Epithelial cell of proximal tubule (primary cell): Measurements from ENCODE around the gene P2RY2. TPM values are rescaled to one million over a fixed set of nuclear protein-coding genes. Genes with fewer than 3 reads are reported as not detected.

Source experiments
- DNase-seq: peaks from one replicate; pipeline ENCODE4 v3.0.0-alpha.2; 2011; ENCODE audit warnings: low read depth
- H3K4me3 ChIP-seq: 2 replicates; pipeline ENCODE4 v1.5.1; 2011; ENCODE audit warnings: low read depth, mild to moderate bottlenecking, low read length
- CTCF ChIP-seq: conservative IDR thresholded peaks from 2 replicates; pipeline ENCODE4 v1.5.1; 2012; ENCODE audit warnings: low read depth, mild to moderate bottlenecking, low read length
- total RNA-seq: library from RNA; depleted of rRNA; stranded (reverse); fragments of >200 nt; gene quantifications from 2 replicates; pipeline ENCODE4 v1.2.3, GENCODE V29; 2015

Gene P2RY2
- total RNA-seq, 1 donor from 2014 or later = 1.1 TPM

- no peak overlapping the region for H3K4me3 ChIP-seq
- TF ChIP-seq CTCF = no peak
- DNase-seq = no peak
Observed at GRCh38 chr11:73178681-73179080, 39.4 kb upstream of the P2RY2 start.

DNA sequence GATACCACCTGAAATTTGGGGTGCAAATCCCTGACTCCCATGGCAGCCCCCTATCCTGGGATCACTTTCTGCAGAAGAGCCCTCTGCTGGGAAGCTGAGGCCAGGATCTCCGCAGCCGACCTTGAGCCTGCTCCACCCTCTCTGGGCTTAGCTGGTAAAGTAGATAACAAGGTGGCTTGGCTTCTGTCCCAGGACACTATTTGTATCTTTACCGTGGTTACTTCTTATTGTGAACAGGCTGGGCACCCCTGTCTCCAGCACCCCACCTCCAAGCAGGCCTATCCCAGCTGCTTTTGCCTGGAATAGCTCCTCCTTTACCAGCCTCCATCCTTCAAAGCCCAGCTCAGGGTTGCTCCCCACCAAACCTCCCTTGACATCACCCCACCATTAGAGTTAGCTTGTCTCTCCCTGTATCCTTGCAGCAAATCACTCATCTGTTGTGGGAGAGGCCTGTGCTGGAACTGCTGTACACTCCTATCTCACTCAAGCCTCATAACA is 35.2 kb upstream of the P2RY2 start:
- no peak for DNase-seq
- no peak overlapping the region for H3K4me3 ChIP-seq
- no peak for TF ChIP-seq CTCF

- no peak overlapping the region for H3K4me3 ChIP-seq
- no peak for DNase-seq
- TF ChIP-seq CTCF = peak; percentile 96
Observed at GRCh38 chr11:73184953-73185671, 33.0 kb upstream of the P2RY2 start.

DNA sequence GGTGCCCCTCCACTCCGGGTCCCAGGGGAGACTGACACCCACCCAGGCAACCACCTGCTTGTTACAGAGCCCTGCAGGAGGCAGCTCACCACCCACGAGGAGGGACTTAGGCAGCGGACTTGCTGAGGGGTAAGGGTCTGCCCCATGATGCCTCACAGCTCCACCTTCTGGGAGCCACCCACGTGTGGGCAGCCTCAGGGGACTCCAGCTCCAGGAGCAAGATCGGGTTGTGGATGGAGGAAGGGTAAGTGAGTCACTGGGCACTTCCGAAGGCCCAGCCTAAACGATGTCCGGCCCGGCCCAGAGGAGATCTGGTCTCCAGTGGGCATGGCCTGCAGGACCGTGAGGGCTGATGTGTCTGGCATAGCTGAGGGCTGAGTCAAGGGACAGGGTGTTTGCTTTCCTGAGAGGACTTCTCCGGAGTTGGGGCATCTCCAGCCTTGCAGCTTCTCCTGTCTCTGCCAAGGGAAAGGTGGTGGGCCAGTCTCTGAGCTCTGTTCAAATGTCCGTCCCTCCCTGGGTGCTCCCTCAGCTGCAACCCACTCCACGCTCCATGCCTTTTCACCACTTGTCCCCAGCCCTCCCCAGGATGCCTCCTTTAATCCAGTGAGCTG is 32.3 kb upstream of the P2RY2 start:
- H3K4me3 ChIP-seq = no peak overlapping the region
- no peak for DNase-seq
- no peak for TF ChIP-seq CTCF

DNA sequence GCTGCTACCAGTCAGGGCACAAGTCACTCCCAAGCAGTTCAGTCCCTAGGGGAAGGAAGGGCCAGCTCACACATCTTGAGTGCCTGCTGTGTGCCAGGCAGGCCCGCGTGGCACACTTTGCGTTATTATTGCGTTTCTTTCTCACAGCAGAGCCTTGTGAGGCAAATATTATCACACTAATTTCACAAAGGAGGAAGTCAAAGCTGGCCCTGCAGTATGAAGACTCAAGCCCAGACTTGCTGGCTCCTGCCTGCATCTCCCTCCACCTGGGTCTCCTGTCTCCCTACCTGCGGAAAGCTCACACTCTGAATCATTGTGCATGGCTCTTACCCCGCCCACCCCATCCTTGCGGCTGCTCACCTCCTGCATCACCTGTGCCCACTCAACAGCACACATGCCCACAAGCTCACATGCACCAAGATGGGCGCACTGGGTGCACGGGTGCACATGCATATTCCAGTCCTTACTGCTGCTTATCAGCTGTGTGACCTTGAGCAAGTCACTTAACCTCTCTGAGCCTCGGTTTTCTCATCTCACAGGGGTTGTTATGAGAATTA is 31.7 kb upstream of the P2RY2 start:
- H3K4me3 ChIP-seq = no peak overlapping the region
- no peak for TF ChIP-seq CTCF
- DNase-seq = no peak

DNA sequence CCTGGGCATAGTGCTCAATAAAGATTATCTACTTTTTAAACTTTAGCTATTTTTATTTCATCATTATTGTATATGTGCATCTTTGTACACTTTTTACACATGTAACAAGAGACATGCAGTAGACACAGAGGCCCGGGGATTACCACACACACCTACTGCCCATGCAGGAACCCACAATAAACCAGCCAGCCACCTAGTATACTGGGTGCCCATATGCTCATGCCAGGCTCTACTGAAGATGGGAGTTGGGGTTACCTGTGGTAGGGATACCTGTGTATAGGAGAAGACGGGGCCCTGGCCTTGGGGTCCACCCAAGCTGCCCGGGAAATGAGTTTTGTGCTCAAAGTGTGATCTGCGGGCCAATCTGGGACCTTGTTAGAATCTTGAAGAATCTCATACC is 31.2 kb upstream of the P2RY2 start:
- no peak for TF ChIP-seq CTCF
- H3K4me3 ChIP-seq = no peak overlapping the region
- DNase-seq = no peak
